Neural crest cell (in vitro differentiated cells): Measurements from ENCODE around the gene RMP24.
A peak's percentile ranks its signal among the peaks of the same experiment; 100 is the strongest.

Source experiments
- DNase-seq: peaks from one replicate; pipeline ENCODE4 v3.0.0; 2021; ENCODE audit warnings: low read depth, mixed read lengths, low spot score
- H3K27ac Mint-ChIP-seq: one replicate; pipeline ENCODE4 v1.8.0; 2021; ENCODE audit warnings: mild to moderate bottlenecking, mixed read lengths; ENCODE audit not compliant: unreplicated experiment
- H3K27me3 Mint-ChIP-seq: 2 replicates; pipeline ENCODE4 v1.8.0; 2021; ENCODE audit warnings: low read depth, mild to moderate bottlenecking, mixed read lengths
- H3K36me3 Mint-ChIP-seq: 2 replicates; pipeline ENCODE4 v1.8.0; 2021; ENCODE audit warnings: low read depth, mild to moderate bottlenecking, mixed read lengths
- H3K4me1 Mint-ChIP-seq: 2 replicates; pipeline ENCODE4 v1.8.0; 2021; ENCODE audit warnings: mixed read lengths
- H3K4me3 Mint-ChIP-seq: one replicate; pipeline ENCODE4 v1.8.0; 2021; ENCODE audit warnings: mild to moderate bottlenecking, mixed read lengths
- H3K9me3 Mint-ChIP-seq: 2 replicates; pipeline ENCODE4 v1.8.0; 2021; ENCODE audit warnings: mixed read lengths
- CTCF ChIP-seq: fragments of 200-600 bp; sonication (generic); conservative IDR thresholded peaks from 2 replicates; pipeline ENCODE4 v1.5.0; 2021; ENCODE audit warnings: antibody characterized with exemption, mild to moderate bottlenecking

The RMP24 gene

GRCh38 chr18:35991696-35992095 is 19.2 kb downstream of the RMP24 start:
- H3K4me3 Mint-ChIP-seq, result no peak overlapping the region
- TF ChIP-seq CTCF, result no peak
- no peaks in the 10 kb centered on the region for H3K4me1 Mint-ChIP-seq
- H3K9me3 Mint-ChIP-seq, result no peaks in the 10 kb centered on the region
- no peak overlapping the region for H3K27ac Mint-ChIP-seq
- no peaks in the 10 kb centered on the region for H3K27me3 Mint-ChIP-seq
- no peak for DNase-seq
- H3K36me3 Mint-ChIP-seq, result no peaks in the 10 kb centered on the region

- DNase-seq, result no peak
- no peaks in the 10 kb centered on the region for H3K36me3 Mint-ChIP-seq
- no peaks in the 10 kb centered on the region for H3K27me3 Mint-ChIP-seq
Measured at GRCh38 chr18:35993013-35993412, 20.5 kb downstream of the RMP24 start.

DNA sequence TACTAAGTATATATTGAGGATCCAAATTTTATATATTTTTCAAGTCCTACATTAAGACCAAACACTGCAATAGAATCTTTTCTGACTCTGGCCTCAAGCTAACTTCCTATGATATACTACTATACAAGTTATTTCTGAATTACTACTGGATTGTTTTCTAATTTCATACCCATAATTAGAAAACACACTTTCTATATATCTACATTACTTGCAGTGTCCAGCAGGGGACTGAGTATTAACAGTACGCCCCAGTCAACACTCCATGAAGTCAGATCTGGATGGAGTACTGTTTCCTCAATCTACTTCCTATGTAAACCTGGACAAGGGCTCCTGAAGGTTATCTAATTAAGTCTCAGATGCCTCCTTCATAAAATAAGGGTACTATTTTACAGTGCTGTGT is 26.5 kb downstream of the RMP24 start:
- no peaks in the 10 kb centered on the region for H3K27me3 Mint-ChIP-seq
- peak; percentile 53 for TF ChIP-seq CTCF
- no peaks in the 10 kb centered on the region for H3K9me3 Mint-ChIP-seq
- no peak for DNase-seq
- no peak overlapping the region for H3K27ac Mint-ChIP-seq
- H3K4me1 Mint-ChIP-seq, result no peaks in the 10 kb centered on the region
- H3K4me3 Mint-ChIP-seq, result no peak overlapping the region
- H3K36me3 Mint-ChIP-seq, result no peaks in the 10 kb centered on the region

More at GRCh38 chr18:35993013-35993412, 20.5 kb downstream of the RMP24 start:
- Mint-ChIP-seq H3K4me1 (no peaks in the 10 kb centered on the region), H3K27ac (no peak overlapping the region), H3K4me3 (no peak overlapping the region), H3K9me3 (no peaks in the 10 kb centered on the region)
- TF ChIP-seq CTCF, result no peak

DNA sequence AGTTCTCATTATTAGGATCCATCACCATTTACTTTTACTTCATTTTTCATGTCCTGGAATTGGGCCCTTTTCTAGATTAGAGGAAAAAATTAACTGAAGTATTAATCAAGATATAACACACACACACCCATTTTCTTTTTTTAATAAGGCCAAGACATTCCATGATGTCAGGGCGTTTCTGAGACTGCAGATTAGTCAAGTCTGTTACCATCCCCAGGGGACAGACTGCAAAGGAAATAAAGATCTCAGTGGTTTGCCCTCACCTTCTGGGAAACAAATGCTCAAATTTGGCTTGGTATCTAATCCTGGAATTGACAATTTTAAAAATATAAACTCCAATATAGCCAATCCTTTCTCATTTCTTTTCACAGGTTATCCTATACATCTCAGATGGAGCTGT is 27.4 kb downstream of the RMP24 start:
- DNase-seq, result no peak
- no peak overlapping the region for H3K4me3 Mint-ChIP-seq
- no peaks in the 10 kb centered on the region for H3K36me3 Mint-ChIP-seq
- no peaks in the 10 kb centered on the region for H3K4me1 Mint-ChIP-seq
- no peaks in the 10 kb centered on the region for H3K27me3 Mint-ChIP-seq
- no peaks in the 10 kb centered on the region for H3K9me3 Mint-ChIP-seq
- no peak overlapping the region for H3K27ac Mint-ChIP-seq
- TF ChIP-seq CTCF, result no peak

- no peak for DNase-seq
- no peak for TF ChIP-seq CTCF
- H3K27ac Mint-ChIP-seq, result no peak overlapping the region
Measured at GRCh38 chr18:36006997-36007396, 34.5 kb downstream of the RMP24 start.

DNA sequence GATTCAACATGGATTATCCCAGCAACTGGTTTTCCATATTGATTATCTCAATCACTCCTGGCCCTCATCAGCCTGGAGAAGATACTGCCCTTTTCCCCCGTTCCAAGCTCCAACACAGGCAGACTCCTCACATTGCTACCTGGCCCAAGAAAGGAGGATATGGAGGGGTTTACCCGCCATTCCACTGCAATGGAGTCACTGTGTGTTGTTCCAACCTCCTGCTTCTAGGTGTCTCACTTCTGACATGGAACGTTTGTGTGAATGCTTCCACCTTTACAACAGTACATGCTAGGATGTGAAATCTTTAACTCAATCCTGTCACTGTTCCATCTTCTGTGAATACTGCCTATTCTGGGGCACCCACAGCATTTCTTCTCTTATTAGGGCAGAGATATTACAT is 36.7 kb downstream of the RMP24 start:
- H3K4me1 Mint-ChIP-seq, result no peaks in the 10 kb centered on the region
- H3K9me3 Mint-ChIP-seq, result no peaks in the 10 kb centered on the region
- no peaks in the 10 kb centered on the region for H3K27me3 Mint-ChIP-seq
- H3K4me3 Mint-ChIP-seq, result no peak overlapping the region
- H3K27ac Mint-ChIP-seq, result no peak overlapping the region
- H3K36me3 Mint-ChIP-seq, result peaks cover 2% of the 10 kb centered on the region
- DNase-seq, result no peak
- TF ChIP-seq CTCF, result no peak

More at GRCh38 chr18:36006997-36007396, 34.5 kb downstream of the RMP24 start:
- H3K4me3 Mint-ChIP-seq, result no peak overlapping the region
- no peaks in the 10 kb centered on the region for H3K36me3 Mint-ChIP-seq
- H3K27me3 Mint-ChIP-seq, result no peaks in the 10 kb centered on the region
- no peaks in the 10 kb centered on the region for H3K9me3 Mint-ChIP-seq
- no peaks in the 10 kb centered on the region for H3K4me1 Mint-ChIP-seq
